GM19351 (cell line): ENCODE measurements around the gene ACHE.
A peak's percentile ranks its signal among the peaks of the same experiment; 100 is the strongest.

Source experiments
- ATAC-seq: cut with Tn5 transposase; IDR thresholded peaks from one replicate; pipeline ENCODE4 v1.9.1; 2021; ENCODE audit warnings: mild to moderate bottlenecking, moderate library complexity; ENCODE audit not compliant: unreplicated experiment

ACHE gene

GRCh38 chr7:100886142-100886935, 9.3 kb downstream of the ACHE start:
- no peak for ATAC-seq

DNA sequence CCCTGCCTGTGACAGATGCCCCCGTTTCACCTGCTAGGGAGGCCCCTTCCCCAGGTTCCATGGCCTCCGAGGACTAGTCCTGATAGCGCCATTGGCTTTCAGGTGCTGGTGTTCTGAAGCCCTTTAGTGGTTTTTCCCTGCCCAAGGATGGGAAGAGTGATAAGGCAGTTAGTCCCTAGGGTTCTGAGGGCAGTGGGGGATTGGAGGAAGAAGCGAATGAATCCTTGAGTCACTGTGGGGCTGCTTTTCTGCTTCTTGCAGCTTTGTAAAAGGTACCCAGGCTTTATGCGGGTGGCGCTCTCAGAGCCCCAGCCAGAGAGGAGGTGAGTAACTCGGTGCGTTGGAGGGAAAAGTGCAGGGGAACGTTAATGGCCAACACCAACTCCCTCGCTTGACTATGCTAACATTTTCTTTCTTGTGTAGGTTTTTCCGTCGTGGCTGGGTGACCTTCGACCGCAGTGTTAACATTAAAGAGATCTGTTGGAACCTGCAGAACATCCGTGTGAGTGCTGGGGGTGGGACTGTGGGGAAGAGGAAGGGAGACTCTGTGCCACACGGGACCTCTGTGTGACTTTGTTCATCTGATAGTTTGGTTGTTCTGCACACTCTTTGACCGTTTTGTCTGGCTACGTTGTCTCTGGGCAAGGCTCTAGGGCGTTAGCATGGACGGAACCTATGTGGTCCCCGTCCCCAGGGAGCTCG, 10.1 kb downstream of the ACHE start:
- no peak for ATAC-seq

GRCh38 chr7:100884736-100885439, 10.8 kb downstream of the ACHE start:
- no peak for ATAC-seq

- no peak for ATAC-seq
These were observed 12.7 kb downstream of the ACHE start for GRCh38 chr7:100882785-100883526.

DNA sequence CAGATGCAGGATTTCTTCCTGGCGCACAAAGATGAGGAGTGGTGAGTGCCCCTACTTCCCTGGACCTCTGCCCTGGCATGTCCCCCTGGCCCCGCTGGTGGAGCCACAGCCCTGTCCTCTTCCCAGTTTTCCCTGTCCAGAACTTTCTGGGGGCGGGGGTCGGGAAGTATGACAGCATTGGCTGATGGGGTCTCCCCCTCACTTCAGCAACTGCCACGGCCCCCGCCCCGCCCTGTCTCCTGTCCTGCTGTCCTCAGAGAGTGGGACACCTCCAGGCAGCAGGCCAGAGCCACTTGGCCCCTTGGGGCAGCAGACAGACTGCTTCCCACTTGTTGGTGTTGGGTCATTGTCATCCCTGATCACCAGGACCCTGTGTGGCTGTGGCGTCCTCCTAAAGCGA, 13.5 kb downstream of the ACHE start:
- ATAC-seq = no peak

- ATAC-seq = no peak
These were observed 14.6 kb downstream of the ACHE start for GRCh38 chr7:100881136-100881535.

DNA sequence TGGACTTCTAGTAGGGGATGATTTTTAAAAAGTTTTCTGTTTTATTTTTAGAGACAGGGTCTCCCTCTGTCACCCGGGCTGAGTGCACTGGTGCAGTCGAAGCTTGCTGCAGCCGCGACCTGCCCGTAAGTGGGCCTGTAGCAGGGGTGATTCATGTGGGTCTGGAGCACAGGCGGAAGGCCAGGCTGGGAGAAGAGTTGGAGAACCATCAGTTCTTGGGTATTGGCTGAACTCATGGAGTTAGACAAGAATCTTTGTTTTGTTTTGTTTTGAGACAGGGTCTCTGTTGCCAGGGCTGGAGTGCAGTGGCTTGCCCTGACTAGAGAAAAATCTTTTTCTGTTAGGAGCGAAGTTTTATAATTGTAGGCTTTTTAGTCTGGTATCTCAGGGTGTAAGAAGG, 15.0 kb downstream of the ACHE start:
- ATAC-seq = no peak

GRCh38 chr7:100879685-100880261, 15.9 kb downstream of the ACHE start:
- ATAC-seq = no peak

- no peak for ATAC-seq
These were observed 17.0 kb downstream of the ACHE start for GRCh38 chr7:100878685-100879084.

DNA sequence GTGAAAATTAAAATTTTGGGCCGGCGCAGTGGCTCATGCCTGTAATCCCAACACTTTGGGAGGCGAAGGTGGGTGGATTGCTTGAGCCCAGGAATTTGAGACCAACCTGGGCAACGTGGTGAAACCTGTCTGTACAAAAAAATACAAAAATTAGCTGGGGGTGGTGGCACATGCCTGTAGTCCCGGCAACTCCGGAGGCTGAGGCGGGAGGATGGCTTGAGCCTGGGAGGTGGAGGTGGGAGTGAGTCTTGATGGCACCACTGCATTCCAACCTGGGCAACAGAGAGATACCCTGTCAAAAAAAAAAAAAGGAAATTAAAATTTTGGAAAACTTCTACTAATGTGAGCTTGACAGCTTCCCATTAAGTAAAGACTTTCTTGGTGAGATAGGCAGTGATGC, 17.7 kb downstream of the ACHE start:
- ATAC-seq = no peak

- ATAC-seq = peak; percentile 41
These were observed 20.3 kb downstream of the ACHE start for GRCh38 chr7:100875356-100875751.

DNA sequence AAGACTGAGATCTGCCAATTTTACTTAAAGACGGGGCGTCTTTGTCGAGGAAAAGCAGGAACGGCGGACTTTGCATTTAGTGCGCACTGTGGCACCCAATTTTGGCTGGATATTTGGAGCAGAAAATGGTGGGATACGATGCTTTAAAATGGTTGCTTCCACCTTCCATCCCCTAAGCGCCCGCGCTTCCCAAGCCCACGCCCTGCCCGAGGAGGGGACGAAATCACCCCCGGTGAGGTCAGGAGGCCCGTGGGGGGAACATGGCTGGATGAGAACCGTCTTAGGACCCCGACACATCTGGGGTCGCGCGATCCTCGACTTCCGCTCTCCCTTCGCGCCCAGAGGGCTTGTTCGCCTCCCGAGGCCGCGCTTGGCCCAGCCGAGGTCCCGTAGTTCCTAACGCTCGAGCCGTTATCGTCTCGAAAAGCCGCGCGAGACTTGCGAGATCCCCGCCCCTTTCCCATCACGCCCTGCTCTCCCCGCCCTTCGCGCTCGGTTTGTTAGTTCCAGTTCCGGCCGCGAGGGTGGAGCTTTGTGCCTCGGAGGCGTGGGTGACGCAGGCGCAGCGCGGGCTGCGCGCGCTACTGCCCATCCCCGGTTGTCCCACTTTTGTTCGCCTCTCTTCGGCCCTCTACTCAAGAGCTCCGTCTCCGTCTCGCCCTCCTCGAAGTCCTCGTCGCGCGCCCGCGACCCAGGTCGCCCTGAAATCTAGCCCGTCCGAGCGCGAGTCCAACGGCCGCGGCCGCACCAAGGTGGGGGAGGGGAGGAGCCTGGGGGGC, 20.9 kb downstream of the ACHE start, which contains the start of gene SRRT:
Gene SRRT (plus strand): TSS at position 527 of the 779 bp plus-strand sequence. CDS start 488 bp downstream, outside the sequence.
- peak; percentile 91 for ATAC-seq

GRCh38 chr7:100874300-100874576, 21.4 kb downstream of the ACHE start:
- ATAC-seq = no peak

DNA sequence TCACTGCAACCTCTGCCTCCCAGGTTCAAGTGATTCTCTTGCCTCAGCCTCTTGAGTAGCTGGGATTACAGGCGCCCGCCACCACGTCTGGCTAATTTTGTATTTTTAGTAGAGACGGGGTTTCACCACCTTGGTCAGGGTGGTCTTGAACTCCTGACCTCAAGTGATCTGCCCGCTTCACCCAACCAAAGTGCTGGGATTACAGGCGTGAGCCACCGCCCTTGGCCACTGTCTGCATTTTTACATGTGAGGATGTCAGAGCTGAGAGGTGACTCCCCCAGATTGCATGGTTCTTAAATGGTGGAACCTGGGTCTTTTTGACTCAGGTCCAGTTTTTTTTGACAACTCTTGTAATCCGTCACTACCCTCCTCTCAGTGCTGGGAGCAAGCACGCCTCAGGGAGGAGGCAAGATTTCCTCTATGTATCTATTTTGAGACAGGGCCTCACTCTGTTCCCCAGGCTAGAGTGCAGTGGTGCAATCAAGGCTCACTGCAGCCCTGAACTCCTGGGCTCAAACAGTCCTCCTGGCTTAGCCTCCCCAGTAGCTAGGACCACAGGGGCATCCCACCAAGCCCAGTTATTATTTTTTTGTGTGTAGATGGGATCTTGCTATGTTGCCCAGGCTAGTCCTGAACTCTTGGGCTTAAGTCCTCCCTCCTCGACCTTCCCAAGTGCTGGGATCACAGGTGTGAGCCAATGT, 21.9 kb downstream of the ACHE start:
- no peak for ATAC-seq

DNA sequence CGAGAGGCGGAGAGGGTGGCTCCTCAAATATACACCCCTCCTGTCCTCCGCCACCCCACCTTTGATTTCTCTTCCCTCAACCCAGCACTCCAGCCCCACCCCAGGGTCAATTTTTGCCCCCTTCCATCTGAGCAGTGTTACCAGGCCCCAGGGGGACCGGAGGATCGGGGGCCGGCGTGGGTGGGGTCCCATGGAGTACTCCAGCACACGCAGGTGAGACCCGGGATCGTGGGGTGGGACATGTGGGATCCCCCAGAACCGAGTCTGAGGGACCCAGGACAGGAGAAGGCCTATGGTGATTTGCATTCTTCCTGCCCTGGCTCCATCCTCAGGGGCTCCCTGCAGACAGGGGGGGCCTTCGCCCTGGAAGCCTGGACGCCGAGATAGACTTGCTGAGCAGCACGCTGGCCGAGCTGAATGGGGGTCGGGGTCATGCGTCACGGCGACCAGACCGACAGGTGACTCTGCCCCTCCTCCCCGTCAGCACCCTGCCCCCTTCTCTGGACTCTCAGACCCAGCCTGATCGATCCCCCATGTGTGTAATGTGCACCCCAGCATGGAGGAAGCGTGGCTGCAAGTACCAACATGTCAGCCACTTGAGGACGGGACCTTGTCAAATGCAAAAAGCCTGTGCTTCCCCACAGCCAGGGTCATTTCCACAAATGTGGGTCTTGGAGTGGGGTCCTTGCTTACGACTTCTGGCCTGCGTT, 27.8 kb downstream of the ACHE start:
- ATAC-seq = peak; percentile 34

GRCh38 chr7:100867040-100867775, 28.5 kb downstream of the ACHE start, which contains the start of gene TRIP6:
Gene TRIP6, plus strand, starts transcription at chr7:100867387. Its CDS starts 111 bp downstream, at chr7:100867498.
- ATAC-seq = peak; percentile 62

- ATAC-seq = no peak
These were observed 29.0 kb downstream of the ACHE start for GRCh38 chr7:100866729-100867039.
